WI38 (cell line): ENCODE measurements around the gene DYNLT1.
"Not testable (repeated sequence)": the region's sequence is repeated elsewhere in the genome, so short reads cannot be mapped to it uniquely, and the experiment has no call there.

Experiments used
- H3K4me3 ChIP-seq: 2 replicates; pipeline ENCODE4 v1.5.1; 2011; ENCODE audit warnings: low read depth, mild to moderate bottlenecking, control low read depth, low read length
- CTCF ChIP-seq: IDR thresholded peaks from 2 replicates; pipeline ENCODE4 v1.5.1; 2012; ENCODE audit warnings: low read depth, mild to moderate bottlenecking, control low read depth, low read length

Gene DYNLT1

GRCh38 chr6:158680481-158680880, 35.9 kb upstream of the DYNLT1 start:
- TF ChIP-seq CTCF = no peak
- H3K4me3 ChIP-seq = no peak overlapping the region

GRCh38 chr6:158680015-158680414, 35.5 kb upstream of the DYNLT1 start:
- H3K4me3 ChIP-seq = no peak overlapping the region
- no peak for TF ChIP-seq CTCF

- no peak overlapping the region for H3K4me3 ChIP-seq
Measured at GRCh38 chr6:158677906-158678578, 33.5 kb upstream of the DYNLT1 start.

GRCh38 chr6:158677094-158677493, 32.6 kb upstream of the DYNLT1 start:
- not testable (repeated sequence) for H3K4me3 ChIP-seq

More at GRCh38 chr6:158677906-158678578, 33.5 kb upstream of the DYNLT1 start:
- TF ChIP-seq CTCF = no peak

GRCh38 chr6:158674342-158675131, 30.0 kb upstream of the DYNLT1 start:
- no peak overlapping the region for H3K4me3 ChIP-seq
- no peak for TF ChIP-seq CTCF

GRCh38 chr6:158672726-158673125, 28.2 kb upstream of the DYNLT1 start:
- no peak for TF ChIP-seq CTCF
- H3K4me3 ChIP-seq = no peak overlapping the region

- H3K4me3 ChIP-seq = not testable (repeated sequence)
Measured at GRCh38 chr6:158672119-158672518, 27.6 kb upstream of the DYNLT1 start.

- no peak overlapping the region for H3K4me3 ChIP-seq
- TF ChIP-seq CTCF = no peak
Measured at GRCh38 chr6:158669145-158670035, 24.8 kb upstream of the DYNLT1 start.
